GM12874 (cell line): ENCODE measurements around the gene CBX3.

ENCODE experiments used
- TF ChIP-seq, protein P1 (sequence below): IDR thresholded peaks from 2 replicates; pipeline ENCODE4 v1.5.1; 2011; ENCODE audit warnings: low read depth, mild to moderate bottlenecking, control low read depth, low read length, moderate library complexity; ENCODE audit not compliant: insufficient read depth

The CBX3 gene

DNA sequence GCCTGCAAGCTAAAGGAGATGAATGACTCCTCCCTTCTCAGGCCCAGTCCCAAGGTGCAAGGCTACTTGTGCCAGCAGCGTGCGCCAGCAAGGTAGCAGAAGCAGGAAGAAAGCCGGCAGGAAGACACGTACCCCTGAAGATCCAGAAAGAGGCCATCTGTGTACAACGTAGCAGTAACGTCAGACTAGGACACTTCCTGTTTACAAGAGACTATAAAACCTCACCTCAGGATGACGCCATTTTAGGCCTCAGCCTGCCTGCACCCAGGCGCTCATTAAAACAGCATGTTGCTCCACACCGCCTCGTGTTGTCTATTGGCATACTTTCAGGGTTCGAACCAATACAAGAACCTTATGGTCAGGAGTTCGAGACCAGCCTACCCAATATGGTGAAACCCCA lies 48.7 kb downstream of the CBX3 start:
- TF ChIP-seq, protein P1, sequence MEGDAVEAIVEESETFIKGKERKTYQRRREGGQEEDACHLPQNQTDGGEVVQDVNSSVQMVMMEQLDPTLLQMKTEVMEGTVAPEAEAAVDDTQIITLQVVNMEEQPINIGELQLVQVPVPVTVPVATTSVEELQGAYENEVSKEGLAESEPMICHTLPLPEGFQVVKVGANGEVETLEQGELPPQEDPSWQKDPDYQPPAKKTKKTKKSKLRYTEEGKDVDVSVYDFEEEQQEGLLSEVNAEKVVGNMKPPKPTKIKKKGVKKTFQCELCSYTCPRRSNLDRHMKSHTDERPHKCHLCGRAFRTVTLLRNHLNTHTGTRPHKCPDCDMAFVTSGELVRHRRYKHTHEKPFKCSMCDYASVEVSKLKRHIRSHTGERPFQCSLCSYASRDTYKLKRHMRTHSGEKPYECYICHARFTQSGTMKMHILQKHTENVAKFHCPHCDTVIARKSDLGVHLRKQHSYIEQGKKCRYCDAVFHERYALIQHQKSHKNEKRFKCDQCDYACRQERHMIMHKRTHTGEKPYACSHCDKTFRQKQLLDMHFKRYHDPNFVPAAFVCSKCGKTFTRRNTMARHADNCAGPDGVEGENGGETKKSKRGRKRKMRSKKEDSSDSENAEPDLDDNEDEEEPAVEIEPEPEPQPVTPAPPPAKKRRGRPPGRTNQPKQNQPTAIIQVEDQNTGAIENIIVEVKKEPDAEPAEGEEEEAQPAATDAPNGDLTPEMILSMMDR = no peak
